Ishikawa (cell line): ENCODE results near the gene DAND5.

Experiments
- CEBPB ChIP-seq: IDR thresholded peaks from 2 replicates; pipeline ENCODE4 v1.6.1; 2012
- CREB1 ChIP-seq: IDR thresholded peaks from 2 replicates; pipeline ENCODE4 v1.6.1; 2012; ENCODE audit warnings: low read depth
- EGR1 ChIP-seq: IDR thresholded peaks from 2 replicates; pipeline ENCODE4 v1.6.1; 2012
- EP300 ChIP-seq: IDR thresholded peaks from 2 replicates; pipeline ENCODE4 v1.6.1; 2012; ENCODE audit warnings: borderline replicate concordance
- FOXM1 ChIP-seq: IDR thresholded peaks from 2 replicates; pipeline ENCODE4 v1.6.1; 2012; ENCODE audit warnings: low read depth, borderline replicate concordance
- MAX ChIP-seq: IDR thresholded peaks from 2 replicates; pipeline ENCODE4 v1.6.1; 2012
- NFIC ChIP-seq: IDR thresholded peaks from 2 replicates; pipeline ENCODE4 v1.6.1; 2012
- RAD21 ChIP-seq: IDR thresholded peaks from 2 replicates; pipeline ENCODE4 v1.6.1; 2012; ENCODE audit warnings: low read depth
- REST ChIP-seq: IDR thresholded peaks from 2 replicates; pipeline ENCODE4 v1.6.1; 2012; ENCODE audit warnings: low read depth, mild to moderate bottlenecking
- TAF1 ChIP-seq: IDR thresholded peaks from 2 replicates; pipeline ENCODE4 v1.6.1; 2012; ENCODE audit warnings: low read depth, mild to moderate bottlenecking
- TCF12 ChIP-seq: IDR thresholded peaks from 2 replicates; pipeline ENCODE4 v1.6.1; 2012; ENCODE audit warnings: low read depth
- TEAD4 ChIP-seq: IDR thresholded peaks from 2 replicates; pipeline ENCODE4 v1.6.1; 2012
- USF1 ChIP-seq: IDR thresholded peaks from 2 replicates; pipeline ENCODE4 v1.6.1; 2012
- YY1 ChIP-seq: IDR thresholded peaks from 2 replicates; pipeline ENCODE4 v1.6.1; 2012; ENCODE audit warnings: low read depth
- ZBTB7A ChIP-seq: IDR thresholded peaks from 2 replicates; pipeline ENCODE4 v1.6.1; 2012; ENCODE audit warnings: low read depth

The DAND5 gene

DNA sequence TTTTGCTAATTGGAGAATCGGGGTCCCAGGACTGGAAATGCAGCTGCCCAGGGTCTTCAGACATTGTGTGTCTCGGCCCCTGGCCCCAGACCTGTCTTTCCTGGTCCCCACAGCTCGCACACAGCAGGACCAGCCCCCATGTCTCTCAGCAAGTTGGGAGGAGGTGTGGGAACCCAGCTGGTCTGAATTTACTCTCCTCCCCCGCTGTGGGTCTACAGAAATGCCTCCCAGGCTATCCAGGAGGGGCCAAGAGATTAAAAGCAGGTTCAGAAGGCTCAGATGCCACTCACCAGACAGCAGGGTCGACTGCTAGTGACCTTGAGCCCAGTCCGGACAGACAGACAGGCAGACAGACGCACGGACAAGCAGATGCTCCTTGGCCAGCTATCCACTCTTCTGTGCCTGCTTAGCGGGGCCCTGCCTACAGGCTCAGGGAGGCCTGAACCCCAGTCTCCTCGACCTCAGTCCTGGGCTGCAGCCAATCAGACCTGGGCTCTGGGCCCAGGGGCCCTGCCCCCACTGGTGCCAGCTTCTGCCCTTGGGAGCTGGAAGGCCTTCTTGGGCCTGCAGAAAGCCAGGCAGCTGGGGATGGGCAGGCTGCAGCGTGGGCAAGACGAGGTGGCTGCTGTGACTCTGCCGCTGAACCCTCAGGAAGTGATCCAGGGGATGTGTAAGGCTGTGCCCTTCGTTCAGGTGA, at the start of gene DAND5:
TSS of gene DAND5 (plus strand) at position 285 of the 697 bp plus-strand sequence. CDS start at position 370, 85 bp downstream.
- TF ChIP-seq CREB1 (no peak), ZBTB7A (no peak), EGR1 (no peak), TCF12 (no peak), YY1 (no peak), REST (no peak)

- no peak for TF ChIP-seq USF1
- no peak for TF ChIP-seq REST
- TF ChIP-seq EGR1: no peak
- no peak for TF ChIP-seq NFIC
- TF ChIP-seq RAD21: no peak
- no peak for TF ChIP-seq ZBTB7A
- no peak for TF ChIP-seq TCF12
- TF ChIP-seq CEBPB: no peak
- TF ChIP-seq CREB1: no peak
- TF ChIP-seq MAX: no peak
- TF ChIP-seq EP300: no peak
- TF ChIP-seq TEAD4: no peak
- TF ChIP-seq YY1: no peak
- TF ChIP-seq FOXM1: no peak
- no peak for TF ChIP-seq TAF1
Measured at GRCh38 chr19:12921047-12921446, 48.3 kb upstream of the DAND5 start.

DNA sequence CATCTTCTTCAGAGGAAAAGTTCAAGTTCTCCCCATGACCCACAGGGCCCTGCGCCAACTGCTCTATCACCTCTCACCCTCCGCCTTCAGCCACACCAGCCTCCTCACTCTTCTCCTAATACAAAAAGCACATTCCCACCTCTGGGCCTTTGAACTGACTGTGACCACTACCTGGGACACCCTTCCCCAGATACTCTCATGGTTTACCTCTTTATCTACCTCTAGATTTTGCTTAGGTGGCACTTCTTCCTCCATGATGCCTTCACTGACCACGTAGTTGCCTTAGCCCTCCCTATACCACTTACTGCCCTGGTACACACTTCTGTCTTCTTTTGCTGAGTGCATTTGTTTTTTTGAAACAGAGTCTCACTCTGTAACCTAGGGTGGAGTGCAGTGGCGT, 46.4 kb upstream of the DAND5 start:
- TF ChIP-seq TCF12 (no peak), MAX (no peak), CREB1 (no peak), TAF1 (no peak), YY1 (no peak), TEAD4 (no peak), ZBTB7A (no peak), CEBPB (no peak), REST (no peak), USF1 (no peak), FOXM1 (no peak)

DNA sequence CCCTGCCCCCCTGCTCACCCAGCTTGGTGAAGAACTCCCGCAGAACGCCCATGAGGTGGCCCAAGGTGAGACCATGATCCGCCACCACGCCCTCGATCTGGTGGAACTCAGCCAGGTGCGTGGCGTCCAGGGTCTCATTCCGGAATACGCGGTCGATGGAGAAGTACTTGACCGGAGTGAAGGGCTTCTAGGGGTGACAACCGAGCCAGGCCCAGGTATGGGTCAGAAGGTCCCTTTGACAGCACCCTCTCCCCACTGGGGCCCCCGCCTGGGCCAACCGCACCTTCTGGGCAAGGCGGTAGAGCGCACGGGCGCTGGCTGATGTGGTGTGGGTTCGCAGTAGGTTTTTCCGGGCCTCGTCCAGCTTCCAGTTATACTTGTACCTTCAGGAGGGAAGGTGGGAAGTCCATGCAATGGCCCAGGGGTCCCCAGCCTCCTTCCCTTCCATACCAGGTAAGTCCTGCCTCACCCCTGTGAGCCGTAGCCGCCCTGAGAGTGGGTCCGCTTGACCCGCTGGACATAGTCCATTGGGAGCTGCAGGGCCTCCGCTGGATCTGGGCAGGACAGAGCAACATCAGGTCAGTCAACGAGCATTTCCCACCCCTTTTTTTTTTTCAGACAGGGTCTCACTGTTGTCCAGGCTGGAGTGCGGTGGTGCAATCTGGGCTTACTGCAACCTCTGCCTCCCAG, 44.6 kb upstream of the DAND5 start:
- TF ChIP-seq ZBTB7A: no peak
- no peak for TF ChIP-seq CREB1
- TF ChIP-seq TCF12: no peak
- no peak for TF ChIP-seq YY1
- TF ChIP-seq EGR1: no peak
- no peak for TF ChIP-seq TAF1
- no peak for TF ChIP-seq EP300
- no peak for TF ChIP-seq REST
- no peak for TF ChIP-seq USF1
- TF ChIP-seq MAX: no peak
- TF ChIP-seq NFIC: no peak
- TF ChIP-seq FOXM1: no peak
- no peak for TF ChIP-seq RAD21
- TF ChIP-seq CEBPB: no peak
